GM23248 (cell line): ENCODE data around the gene PCGF2. TPM values are rescaled to one million over a fixed set of nuclear protein-coding genes. Genes with fewer than 3 reads are reported as not detected.

Experiments used
- DNase-seq: peaks from one replicate; pipeline ENCODE4 v3.0.0-alpha.2; 2015
- H2AFZ ChIP-seq: fragments of 200-600 bp; sonication (generic); 2 replicates; pipeline ENCODE4 v1.6.1; 2016; ENCODE audit warnings: antibody characterized with exemption
- H3F3A ChIP-seq: fragments of 200-600 bp; sonication (generic); 2 replicates; pipeline ENCODE4 v1.6.1; 2016; ENCODE audit warnings: mild to moderate bottlenecking, antibody characterized with exemption, mixed run types; ENCODE audit not compliant: insufficient read depth
- H3K27ac ChIP-seq: fragments of 200-600 bp; sonication (generic); 2 replicates; pipeline ENCODE4 v1.5.1; 2016; ENCODE audit warnings: mild to moderate bottlenecking
- H3K27me3 ChIP-seq: fragments of 200-600 bp; sonication (generic); replicated peaks from 2 replicates; pipeline ENCODE4 v1.6.1; 2016; ENCODE audit warnings: mild to moderate bottlenecking; ENCODE audit not compliant: insufficient read depth
- H3K36me3 ChIP-seq: fragments of 200-600 bp; sonication (generic); 2 replicates; pipeline ENCODE4 v1.6.1; 2016; ENCODE audit warnings: low read depth, mild to moderate bottlenecking
- H3K4me1 ChIP-seq: fragments of 200-600 bp; sonication (generic); 2 replicates; pipeline ENCODE4 v1.6.1; 2016; ENCODE audit warnings: mild to moderate bottlenecking; ENCODE audit not compliant: insufficient read depth
- H3K4me2 ChIP-seq: fragments of 200-600 bp; sonication (generic); one replicate; pipeline ENCODE4 v1.6.1; 2016; ENCODE audit warnings: mild to moderate bottlenecking; ENCODE audit not compliant: unreplicated experiment
- H3K4me3 ChIP-seq: fragments of 200-600 bp; sonication (generic); 2 replicates; pipeline ENCODE4 v1.5.1; 2016; ENCODE audit warnings: mild to moderate bottlenecking
- H3K79me2 ChIP-seq: fragments of 200-600 bp; sonication (generic); 2 replicates; pipeline ENCODE4 v1.6.1; 2016; ENCODE audit warnings: mild to moderate bottlenecking; ENCODE audit not compliant: insufficient read depth
- H3K9ac ChIP-seq: fragments of 200-600 bp; sonication (generic); 2 replicates; pipeline ENCODE4 v1.6.1; 2016; ENCODE audit warnings: mild to moderate bottlenecking
- H3K9me2 ChIP-seq: fragments of 200-600 bp; sonication (generic); 2 replicates; pipeline ENCODE4 v1.6.1; 2016; ENCODE audit warnings: mixed run types, mild to moderate bottlenecking, moderate library complexity; ENCODE audit not compliant: insufficient read depth
- H3K9me3 ChIP-seq: fragments of 200-600 bp; sonication (generic); one replicate; pipeline ENCODE4 v1.6.1; 2017; ENCODE audit warnings: low read depth
- H4K20me1 ChIP-seq: fragments of 200-600 bp; sonication (generic); 2 replicates; pipeline ENCODE4 v1.6.0; 2016; ENCODE audit not compliant: insufficient read depth
- EZH2 ChIP-seq: fragments of 200-600 bp; sonication (generic); IDR thresholded peaks from 2 replicates; pipeline ENCODE4 v1.6.1; 2018; ENCODE audit warnings: antibody characterized with exemption, mild to moderate bottlenecking; ENCODE audit not compliant: insufficient read depth, poor library complexity, severe bottlenecking
- EZH2phosphoT487 ChIP-seq: fragments of 200-600 bp; sonication (generic); IDR thresholded peaks from 2 replicates; pipeline ENCODE4 v1.6.1; 2018; ENCODE audit warnings: antibody characterized with exemption, moderate library complexity, mild to moderate bottlenecking, low read depth; ENCODE audit not compliant: insufficient read depth
- WGBS, 2 experiments: methylation state at CpG; one replicate each; pipeline ENCODE4 v1.1.6; 2015 to 2017; ENCODE audit warnings: low lambda C conversion rate in 2 of 2, low coverage in 1 of 2; ENCODE audit errors: missing lambda C conversion rate in 2 of 2; 5-methylcytosine and 5-hydroxymethylcytosine counted together
- in situ Hi-C: fragments of 300-500 bp; cut with MboI; formaldehyde crosslinking; loops from 2 replicates; pipeline ENCODE4 v1.15.0; 2020
- polyA plus RNA-seq: library from polyadenylated mRNA; unstranded; fragments of >200 nt; fragmentation: Nextera tagmentation; extraction: Ambion mirVana; gene quantifications from 2 replicates; pipeline ENCODE4 v1.2.1, GENCODE V29; 2016
- total RNA-seq: library from RNA; depleted of rRNA; stranded (reverse); fragments of >200 nt; shearing (Covaris generic); gene quantifications from 2 replicates; pipeline ENCODE4 v1.2.3, GENCODE V29; 2014

Gene PCGF2
- total and polyA plus RNA-seq, 2 experiments from 2014 or later: 3.8 to 4.6 TPM

- peaks cover 5% of the 10 kb centered on the region; the same call in 1 of the 2 replicates for H3F3A ChIP-seq
- H3K4me1 ChIP-seq: peaks cover 9% of the 10 kb centered on the region
- no peak for TF ChIP-seq EZH2phosphoT487
- no peak for TF ChIP-seq EZH2
- H3K9ac ChIP-seq: no peak overlapping the region
- H3K4me2 ChIP-seq: no peak overlapping the region
- DNase-seq: no peak
- H3K27me3 ChIP-seq: no peaks in the 10 kb centered on the region
- H3K27ac ChIP-seq: no peak overlapping the region
- H2AFZ ChIP-seq: no peak overlapping the region
- H3K9me2 ChIP-seq: no peaks in the 10 kb centered on the region
- H3K9me3 ChIP-seq: no peaks in the 10 kb centered on the region
- H3K4me3 ChIP-seq: no peak overlapping the region
- WGBS, 2 experiments: 85 to 87% methylated on average over 6 of the region's 6 CpGs
- H3K36me3 ChIP-seq: peaks cover 35% of the 10 kb centered on the region
- no peaks in the 10 kb centered on the region; the same call in 1 of the 2 replicates for H4K20me1 ChIP-seq
- in situ Hi-C loops: no loop called here
- H3K79me2 ChIP-seq: peaks cover 57% of the 10 kb centered on the region
Measured at GRCh38 chr17:38786372-38786771, 38.2 kb upstream of the PCGF2 start.

- no peak for DNase-seq
- H3K9ac ChIP-seq: no peak overlapping the region
- no peaks in the 10 kb centered on the region for H3F3A ChIP-seq
- H3K27ac ChIP-seq: no peak overlapping the region
- H3K9me2 ChIP-seq: no peaks in the 10 kb centered on the region
- peaks cover 2% of the 10 kb centered on the region; the same call in 1 of the 2 replicates for H3K4me1 ChIP-seq
- TF ChIP-seq EZH2 (no peak), EZH2phosphoT487 (no peak)
- H3K4me3 ChIP-seq: no peak overlapping the region
- in situ Hi-C loops: no loop called here
- H4K20me1 ChIP-seq: no peaks in the 10 kb centered on the region; the same call in 1 of the 2 replicates
- H3K36me3 ChIP-seq: peaks cover 51% of the 10 kb centered on the region
- no peak overlapping the region for H2AFZ ChIP-seq
- 62 to 81% methylated on average over 3 of the region's 3 CpGs for WGBS, 2 experiments
- H3K9me3 ChIP-seq: no peaks in the 10 kb centered on the region
- no peak overlapping the region for H3K4me2 ChIP-seq
- peaks cover 26% of the 10 kb centered on the region for H3K79me2 ChIP-seq
- H3K27me3 ChIP-seq: no peaks in the 10 kb centered on the region
Measured at GRCh38 chr17:38783227-38783626, 35.1 kb upstream of the PCGF2 start.

- Histone ChIP-seq H3K9me3 (no peaks in the 10 kb centered on the region), H3K79me2 (no peaks in the 10 kb centered on the region), H4K20me1 (no peaks in the 10 kb centered on the region), H3F3A (peaks cover 5% of the 10 kb centered on the region), H3K4me2 (no peak overlapping the region), H3K4me1 (peaks cover 4% of the 10 kb centered on the region; the same call in 1 of the 2 replicates), H3K9me2 (no peaks in the 10 kb centered on the region), H3K9ac (no peak overlapping the region), H3K27me3 (no peaks in the 10 kb centered on the region), H2AFZ (no peak overlapping the region), H3K36me3 (peaks cover 74% of the 10 kb centered on the region), H3K4me3 (no peak overlapping the region), H3K27ac (no peak overlapping the region)
- in situ Hi-C loops: no loop called here
- DNase-seq: no peak
- TF ChIP-seq EZH2phosphoT487: no peak
- TF ChIP-seq EZH2: no peak
- WGBS, 2 experiments: 92 to 95% methylated on average over 23 of the region's 23 CpGs
Measured at GRCh38 chr17:38779965-38780752, 32.0 kb upstream of the PCGF2 start.

- no peak for TF ChIP-seq EZH2
- no peak for TF ChIP-seq EZH2phosphoT487
- 58 to 61% methylated on average over 7 of the region's 7 CpGs for WGBS, 2 experiments
- in situ Hi-C loops: no loop called here
- Histone ChIP-seq H3K9me2 (no peaks in the 10 kb centered on the region), H2AFZ (no peak overlapping the region), H3K4me1 (peaks cover 4% of the 10 kb centered on the region; the same call in 1 of the 2 replicates), H3K4me3 (no peak overlapping the region), H4K20me1 (no peaks in the 10 kb centered on the region), H3F3A (peaks cover 5% of the 10 kb centered on the region), H3K9ac (no peak overlapping the region), H3K9me3 (no peaks in the 10 kb centered on the region), H3K27me3 (no peaks in the 10 kb centered on the region), H3K36me3 (peaks cover 73% of the 10 kb centered on the region), H3K27ac (peak overlapping the region; percentile 32; the same call in 1 of the 2 replicates), H3K79me2 (no peaks in the 10 kb centered on the region), H3K4me2 (no peak overlapping the region)
- DNase-seq: peak; percentile 70
Measured at GRCh38 chr17:38777641-38778250, 29.6 kb upstream of the PCGF2 start.
